OCI-M1 (cell line): Measurements from ENCODE around the gene PTPMT1.

ENCODE experiments used
- DNase-seq: peaks from one replicate; lab custom pipeline; 2025; lab: John Stamatoyannopoulos, UW

PTPMT1 gene

DNA sequence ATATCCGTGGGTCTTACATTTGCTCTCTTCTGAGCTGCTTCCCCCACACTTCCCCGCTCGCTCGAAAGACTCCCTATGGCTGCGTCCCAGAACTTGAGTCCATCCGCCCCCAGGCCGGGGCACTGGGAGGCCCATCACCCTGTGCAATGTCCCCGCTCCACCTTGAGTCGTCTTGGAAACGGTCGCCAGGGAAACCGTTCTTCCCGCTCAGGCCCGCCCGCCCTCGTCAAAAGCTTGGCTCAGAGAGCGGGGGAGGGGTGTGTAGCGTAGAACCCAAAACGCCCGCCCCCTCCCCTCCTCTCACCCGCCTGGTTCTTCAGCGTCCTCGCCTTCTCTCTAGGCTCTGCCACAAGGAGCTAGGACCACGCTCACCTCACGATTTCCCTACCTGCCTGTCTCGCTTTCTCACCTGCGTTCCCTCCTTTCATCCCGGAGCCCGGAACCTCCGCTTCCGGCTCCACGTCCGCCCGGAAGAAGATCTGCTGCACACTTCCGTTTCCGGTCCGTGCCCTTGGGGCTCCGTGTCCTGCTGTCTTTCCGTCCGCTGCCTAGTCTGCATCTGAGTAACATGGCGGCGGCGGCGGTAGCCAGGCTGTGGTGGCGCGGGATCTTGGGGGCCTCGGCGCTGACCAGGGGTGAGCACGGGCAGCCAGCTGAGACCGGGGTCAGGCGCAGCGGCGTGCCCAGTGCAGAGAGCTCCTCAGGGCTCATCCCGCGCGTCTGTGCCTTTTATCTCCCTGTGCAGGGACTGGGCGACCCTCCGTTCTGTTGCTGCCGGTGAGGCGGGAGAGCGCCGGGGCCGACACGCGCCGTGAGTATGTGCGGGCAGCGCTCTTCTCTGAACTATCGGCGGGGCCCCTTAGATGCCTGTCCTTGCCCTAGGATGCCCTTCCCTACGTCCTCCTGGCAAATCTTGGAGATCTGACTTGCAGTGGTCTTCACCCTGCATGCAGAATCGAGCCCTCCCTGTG lies 13.4 kb downstream of the PTPMT1 start, which contains the start of the genes KBTBD4 and NDUFS3:
Gene KBTBD4 (minus strand): TSS at position 447 of the 971 bp plus-strand sequence. CDS start 19 bp downstream, at position 428.
Gene NDUFS3 (plus strand): TSS at position 551 of the 971 bp plus-strand sequence. CDS start 18 bp downstream, at position 569.
- peak; percentile 93 for DNase-seq

DNA sequence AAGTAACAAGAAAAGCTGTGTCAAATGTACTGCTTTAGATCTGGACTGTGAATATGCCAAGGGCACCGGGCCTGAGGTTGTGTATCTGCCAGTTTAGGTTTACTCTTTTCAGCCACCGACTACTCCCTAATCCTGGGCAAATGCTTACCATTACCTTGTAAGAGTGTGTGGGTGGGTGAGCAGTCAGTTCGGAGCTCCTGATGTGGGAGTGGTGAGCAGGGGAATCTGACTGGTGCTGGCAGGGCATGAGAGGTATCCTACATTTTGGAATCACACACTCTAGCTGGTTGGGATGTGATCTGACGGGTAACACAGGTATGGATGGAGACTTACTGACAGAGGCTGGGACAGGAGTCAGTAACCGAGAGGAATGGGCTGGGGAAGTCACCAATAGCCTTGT lies 18.4 kb downstream of the PTPMT1 start:
- DNase-seq, result no peak

DNA sequence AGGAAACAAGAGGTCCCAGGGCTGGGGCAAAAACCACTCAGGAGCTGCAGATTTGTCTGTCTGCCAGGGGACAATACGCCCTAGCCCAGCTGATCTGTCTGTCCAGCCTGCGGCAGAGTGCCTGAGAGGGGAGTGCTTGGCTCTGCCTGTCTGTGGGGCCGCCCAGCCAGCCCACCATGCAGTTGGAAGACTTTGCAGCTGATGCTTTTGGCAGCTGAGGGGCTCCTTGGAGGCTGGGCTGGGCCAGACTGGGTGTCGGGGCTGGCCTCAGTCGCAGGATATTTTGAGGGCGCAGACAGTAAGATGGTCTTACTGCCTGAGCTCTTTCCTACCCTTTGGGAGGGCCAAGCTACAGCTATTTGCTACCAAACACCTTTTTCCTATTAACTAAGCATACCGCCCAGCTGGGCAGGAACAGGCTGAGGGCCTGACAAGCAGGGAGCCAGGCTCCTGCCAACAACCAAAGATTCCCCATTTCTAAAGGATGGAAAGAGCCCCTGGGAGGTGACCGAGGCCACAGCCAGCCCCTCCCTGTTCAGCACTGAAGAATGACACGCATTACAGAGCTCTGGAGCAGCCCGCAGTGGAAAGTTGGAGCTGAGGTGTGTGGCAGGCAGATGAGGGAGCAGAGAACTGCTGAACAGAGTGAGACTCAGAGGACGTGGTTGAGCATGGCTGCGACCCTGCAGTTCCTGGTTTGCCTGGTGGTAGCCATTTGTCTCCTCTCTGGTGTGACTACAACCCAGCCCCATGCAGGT lies 20.9 kb downstream of the PTPMT1 start, which contains the start of gene FAM180B:
Gene FAM180B (plus strand): TSS at position 581 of the 758 bp plus-strand sequence. CDS start 91 bp downstream, at position 672.
- no peak for DNase-seq

DNA sequence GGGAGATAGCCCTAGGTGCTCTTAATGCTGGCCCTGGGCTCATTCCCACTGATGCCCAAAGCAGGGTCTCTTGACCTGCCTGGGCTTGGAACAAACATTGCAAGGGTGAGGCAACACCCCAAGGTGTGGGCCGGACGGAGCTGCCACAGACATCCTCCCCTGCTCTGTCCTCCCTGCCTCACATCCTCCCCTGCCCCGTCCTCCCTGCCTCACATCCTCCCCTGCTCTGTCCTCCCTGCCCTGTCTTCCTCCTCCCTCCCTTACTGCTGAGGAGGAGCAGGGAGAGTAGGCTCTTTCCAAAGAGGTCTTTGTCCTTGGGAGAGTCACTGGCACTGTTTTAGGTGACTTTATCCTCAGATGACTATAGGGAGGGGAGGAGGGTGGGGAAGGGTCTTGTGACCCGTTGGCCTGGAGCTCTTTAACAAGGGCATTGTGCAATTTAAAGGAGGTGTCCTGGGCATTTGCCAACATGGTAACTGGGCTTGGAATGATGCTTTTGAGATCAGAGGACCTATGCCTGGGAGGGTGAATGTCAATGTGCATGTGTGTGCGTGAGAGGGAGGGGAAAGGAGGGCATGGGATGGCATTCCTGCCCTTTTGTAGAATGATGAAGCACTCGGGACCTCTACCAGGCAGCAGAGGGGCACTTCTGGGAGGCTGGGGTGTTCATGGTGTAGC lies 21.8 kb downstream of the PTPMT1 start:
- no peak for DNase-seq

DNA sequence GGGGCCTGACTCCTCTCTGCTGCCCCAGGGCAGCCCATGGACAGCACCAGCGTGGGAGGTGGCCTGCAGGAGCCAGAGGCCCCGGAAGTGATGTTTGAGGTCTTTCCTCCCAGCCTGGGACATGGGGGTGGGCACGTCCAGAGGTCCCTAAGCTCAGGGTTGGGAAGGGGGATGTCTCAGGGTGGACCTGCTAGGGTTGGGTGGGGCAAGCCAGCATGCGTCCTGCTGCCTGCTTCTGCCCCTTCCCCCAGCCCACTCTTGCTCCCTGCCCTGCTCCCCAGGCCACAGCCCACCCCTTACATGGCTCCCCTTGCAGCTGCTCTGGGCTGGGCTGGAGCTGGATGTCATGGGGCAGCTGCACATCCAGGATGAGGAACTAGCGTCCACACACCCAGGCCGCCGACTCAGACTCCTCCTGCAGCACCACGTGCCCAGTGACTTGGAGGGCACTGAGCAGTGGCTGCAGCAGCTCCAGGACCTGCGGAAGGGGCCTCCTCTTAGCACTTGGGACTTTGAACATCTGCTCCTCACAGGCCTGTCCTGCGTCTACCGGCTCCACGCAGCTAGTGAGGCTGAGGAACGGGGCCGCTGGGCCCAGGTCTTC lies 22.4 kb downstream of the PTPMT1 start:
- DNase-seq, result no peak

DNA sequence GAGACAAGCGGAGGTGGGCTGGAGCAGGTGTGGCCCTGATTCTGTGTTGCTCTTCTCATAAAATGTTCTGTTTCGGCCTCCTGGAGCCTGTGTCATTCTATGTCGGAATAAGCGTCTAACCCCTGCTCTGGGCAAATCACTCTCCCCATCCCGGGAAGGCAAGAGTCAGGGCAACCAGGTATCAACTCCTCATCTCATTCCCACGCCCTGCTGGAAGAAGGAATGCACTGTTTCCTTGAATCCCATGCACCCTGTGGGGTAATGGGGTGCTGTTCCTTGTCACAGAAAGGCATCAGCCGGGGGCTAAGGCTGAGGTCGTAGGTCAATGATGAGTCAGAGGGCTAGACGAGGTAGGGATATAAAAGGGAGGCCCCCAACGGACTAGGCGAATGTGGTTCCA lies 23.7 kb downstream of the PTPMT1 start:
- DNase-seq, result no peak

DNA sequence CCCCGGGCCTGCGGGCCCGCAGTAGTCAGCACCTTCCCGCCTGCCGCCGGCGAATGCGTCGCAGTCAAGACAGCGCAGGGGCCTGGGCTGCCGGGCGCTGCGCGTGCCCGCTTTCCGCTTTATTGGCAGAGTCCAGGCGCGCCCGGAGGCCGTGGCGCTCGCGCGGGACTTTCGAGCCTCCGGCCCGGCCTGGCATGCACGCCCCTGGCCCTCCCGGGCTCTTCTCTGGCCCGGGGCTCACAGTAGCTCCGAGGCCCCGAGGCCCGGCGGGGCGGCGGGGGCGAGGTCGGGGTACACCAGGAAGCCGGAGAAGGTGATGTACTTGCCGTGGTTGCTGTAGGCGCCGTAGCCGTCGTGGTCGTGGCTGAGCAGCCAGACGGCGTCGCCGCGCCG lies 24.2 kb downstream of the PTPMT1 start:
- DNase-seq, result no peak

DNA sequence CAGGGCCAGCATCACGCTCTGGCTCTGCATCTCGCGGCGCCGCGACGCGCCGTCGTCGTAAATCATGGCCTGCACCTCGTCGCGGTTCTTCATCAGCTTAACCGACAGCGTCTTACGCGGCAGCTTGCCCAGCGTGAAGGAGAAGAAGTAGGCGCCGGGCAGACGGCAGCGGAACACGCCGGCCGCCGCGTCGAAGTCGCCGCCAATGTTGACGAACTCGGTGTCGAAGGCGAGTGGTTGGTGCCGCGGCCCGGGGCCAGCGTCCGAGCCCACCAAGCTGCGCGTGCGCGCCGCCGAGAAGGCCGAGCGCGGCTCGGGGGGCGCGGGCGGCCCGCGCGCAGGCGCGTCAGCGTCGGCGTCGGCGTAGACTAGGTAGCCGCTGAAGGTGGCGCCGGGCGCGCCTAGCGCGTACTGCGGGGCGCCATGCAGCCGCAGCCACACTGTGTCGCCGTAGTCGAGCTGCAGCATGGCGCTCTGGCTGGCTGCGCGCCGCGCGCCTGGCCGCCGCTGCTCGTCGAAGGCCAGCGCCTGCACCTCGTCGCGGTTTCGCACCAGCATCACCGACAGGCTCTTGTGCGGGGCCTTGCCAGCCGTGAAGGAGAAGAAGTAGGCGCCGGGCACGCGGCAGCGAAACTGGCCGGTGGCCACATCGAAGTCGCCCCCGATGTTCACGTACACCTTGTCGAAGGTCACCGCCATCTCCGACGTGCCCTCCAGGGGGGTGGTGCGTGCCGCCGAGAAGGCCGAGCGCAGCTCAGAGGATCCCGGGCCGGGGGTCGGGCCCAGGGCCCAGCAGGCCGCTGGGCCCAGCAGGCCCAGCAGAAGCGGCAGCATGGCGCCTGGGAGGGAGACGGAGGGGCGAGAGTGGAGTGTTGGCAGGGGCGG lies 24.8 kb downstream of the PTPMT1 start:
- DNase-seq, result no peak

DNA sequence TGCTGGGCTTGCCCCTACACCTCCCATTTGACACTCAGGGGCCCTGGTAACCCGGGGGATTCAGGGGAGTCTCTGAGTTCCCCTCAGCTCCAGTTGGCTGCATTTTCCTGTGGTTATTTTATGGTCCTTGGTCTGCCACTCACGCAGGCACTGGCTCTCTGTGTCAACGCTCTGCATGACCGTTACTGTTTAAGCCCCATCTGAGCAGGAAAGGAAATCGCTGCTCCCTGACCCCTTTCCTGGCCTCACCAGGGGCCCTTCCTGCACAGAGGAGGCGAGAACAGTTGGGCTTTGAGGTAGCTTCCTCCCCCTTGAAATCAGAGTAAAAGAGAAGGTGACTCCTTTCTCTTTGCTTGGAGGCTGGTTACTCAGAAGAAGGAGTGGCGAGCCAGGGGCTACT lies 26.4 kb downstream of the PTPMT1 start:
- no peak for DNase-seq

DNA sequence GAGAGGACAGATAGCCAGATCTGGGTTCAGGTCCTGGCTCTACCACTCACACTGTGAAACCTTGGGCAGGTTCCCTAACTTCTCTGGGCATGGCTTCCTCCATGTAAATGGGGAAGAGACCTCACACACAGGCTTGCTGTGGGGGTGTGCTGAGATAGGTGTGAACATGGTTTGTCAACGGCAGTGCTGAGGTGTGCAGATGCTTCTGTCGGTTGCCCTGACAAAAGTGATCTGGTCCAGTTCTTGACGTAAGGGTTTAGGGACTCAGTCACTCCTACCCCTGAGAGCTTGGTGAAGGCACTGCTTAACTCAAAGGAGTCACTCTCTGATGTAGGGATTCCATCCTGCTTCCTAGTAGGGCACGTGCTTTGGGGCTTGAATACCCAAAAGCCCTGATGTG lies 26.9 kb downstream of the PTPMT1 start:
- no peak for DNase-seq

DNA sequence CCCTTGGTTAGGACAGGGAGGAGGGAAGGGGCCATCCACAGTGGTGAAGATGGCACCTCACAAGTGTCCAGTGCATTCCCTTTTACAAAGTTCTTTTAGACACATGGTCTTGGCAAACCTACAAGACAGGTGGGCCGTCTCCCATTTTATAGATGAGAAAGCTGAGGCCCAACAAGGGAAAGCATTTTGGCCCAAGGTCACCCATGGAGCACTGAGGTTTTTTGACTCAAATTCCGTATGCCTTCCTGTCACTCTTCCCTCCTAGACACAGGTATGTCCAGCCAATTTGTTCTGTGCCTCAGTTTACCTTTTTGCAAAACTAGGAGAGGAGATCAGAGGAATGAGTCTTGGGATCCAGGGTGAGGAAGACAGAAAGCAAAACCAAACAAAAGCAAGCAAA lies 27.6 kb downstream of the PTPMT1 start:
- DNase-seq, result no peak

DNA sequence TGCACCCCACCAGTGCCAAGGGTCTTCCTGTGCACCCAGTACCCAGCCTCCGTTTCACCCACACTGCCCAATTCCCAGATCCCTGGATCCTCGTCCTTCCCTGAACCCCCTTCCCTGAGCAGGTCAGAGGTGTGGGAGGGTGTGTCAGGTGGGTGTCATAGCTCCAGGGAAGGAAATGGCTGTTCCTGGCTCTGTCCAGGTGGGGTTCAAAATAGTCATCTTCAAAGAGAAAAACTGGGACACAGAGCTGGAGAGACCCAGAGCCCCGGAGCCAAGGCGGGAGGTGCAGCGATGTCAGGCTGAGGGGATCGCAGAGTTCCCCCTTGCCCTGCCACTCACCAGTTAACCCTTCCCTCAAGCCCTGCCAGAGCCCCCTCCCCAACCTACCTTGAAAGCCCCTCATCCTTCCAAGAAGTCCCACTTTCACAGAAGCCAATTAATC lies 28.1 kb downstream of the PTPMT1 start:
- DNase-seq, result no peak

DNA sequence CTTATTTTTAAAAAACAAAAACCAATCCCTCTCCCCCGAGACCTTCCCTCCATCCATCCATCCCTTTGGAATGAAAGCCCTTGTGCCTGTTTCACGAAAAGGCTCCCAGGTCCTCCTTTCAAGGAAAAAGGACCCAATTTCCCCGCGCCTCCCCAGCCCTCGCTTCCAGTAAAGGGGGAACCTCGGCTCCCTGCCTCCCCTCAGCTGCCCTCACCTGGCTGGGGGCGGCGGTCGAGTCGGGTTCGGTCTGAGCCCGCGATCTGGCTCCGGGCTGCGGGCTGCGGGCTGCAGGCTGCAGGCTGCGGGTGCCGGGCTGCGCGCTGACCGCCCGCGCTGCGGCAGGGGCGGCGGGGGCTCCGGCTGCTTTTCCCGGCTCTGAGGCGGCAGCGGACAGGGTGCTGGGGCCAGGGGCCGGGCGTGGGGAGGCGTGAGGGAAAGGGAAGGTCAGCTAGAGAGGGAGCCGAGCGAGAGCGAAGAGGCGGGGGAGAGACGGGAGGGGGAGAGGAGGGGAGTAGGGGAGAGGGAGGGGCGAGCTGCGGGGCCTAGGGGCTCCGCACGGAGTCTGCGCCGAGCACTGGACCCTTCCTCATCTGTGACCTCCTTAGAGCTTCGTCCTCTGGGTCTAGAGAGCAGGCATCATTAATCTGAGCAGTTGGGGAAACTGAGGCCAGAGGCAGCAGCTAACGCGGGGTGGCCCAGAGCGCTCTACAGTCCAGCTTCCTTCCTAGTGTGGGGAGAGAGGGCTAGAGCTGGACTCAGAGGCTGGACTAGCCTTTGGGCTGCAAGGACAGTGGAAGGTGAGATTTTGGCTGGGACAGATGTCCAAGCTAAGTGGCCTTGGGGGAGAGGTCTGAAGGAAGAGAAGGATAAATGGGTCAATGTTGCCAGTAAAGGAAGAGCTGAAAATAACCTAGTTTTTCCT lies 28.8 kb downstream of the PTPMT1 start, which contains the start of gene C1QTNF4:
Gene C1QTNF4 (minus strand): TSS at position 478 of the 922 bp plus-strand sequence. CDS start 3,601 bp downstream, outside the sequence.
- DNase-seq, result no peak

DNA sequence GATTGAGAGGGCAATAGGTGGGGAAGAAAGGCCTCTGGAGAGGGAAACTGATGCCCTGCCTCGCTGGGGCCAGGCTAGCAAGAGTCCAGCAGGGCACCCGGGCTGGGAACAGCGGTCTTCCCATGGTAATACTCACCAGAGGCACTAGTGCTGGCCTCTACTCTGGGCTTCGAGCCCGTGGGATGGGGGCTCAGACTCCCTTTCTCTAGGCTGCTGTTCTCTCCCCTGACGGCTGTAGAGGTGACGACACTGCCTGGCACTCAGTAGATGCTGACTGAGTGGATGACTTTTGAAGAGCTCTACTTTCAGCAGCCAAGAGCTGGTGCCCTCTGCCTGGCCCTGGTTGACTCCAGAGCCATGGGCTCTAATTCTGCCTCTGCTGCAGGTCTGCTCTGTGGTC lies 29.6 kb downstream of the PTPMT1 start:
- DNase-seq, result no peak

DNA sequence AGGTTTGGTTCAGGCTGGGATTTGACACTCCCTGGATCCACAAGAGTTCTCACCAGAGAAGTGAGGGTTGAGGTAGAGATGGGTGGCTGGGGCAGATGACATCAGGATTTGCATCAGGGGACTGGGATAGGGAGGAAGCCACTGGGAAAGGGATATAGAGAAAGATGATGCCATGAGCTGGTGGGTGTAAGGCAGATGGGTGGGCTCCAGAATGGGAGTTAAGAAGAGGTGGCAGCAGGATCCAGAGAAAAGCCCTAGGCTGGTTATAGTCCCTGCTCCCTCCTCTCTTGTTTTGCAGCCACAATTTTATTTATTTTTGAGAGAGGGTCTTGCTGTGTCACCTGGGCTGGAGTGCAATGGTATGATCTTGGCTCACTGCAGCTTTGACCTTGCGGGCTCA lies 30.6 kb downstream of the PTPMT1 start:
- DNase-seq, result no peak

DNA sequence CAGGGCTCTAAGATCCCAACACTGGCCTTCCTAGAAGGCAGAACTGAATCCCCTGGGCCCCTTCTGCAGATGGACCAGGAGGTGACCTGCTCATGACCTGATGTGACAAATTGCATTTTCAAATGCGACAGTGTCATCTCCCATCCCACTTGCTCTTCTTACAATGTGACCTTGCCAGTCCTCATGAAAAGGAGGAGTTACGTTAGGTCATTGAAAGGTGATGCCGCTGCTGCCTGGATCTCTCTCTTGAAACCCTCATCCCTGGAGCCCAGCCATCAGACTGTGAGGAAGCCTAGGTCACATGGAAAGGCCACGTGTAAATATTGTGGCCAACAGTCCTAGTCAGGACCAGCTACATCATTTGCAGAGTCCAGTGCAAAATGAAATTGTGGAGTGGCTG lies 34.5 kb downstream of the PTPMT1 start:
- DNase-seq, result no peak

DNA sequence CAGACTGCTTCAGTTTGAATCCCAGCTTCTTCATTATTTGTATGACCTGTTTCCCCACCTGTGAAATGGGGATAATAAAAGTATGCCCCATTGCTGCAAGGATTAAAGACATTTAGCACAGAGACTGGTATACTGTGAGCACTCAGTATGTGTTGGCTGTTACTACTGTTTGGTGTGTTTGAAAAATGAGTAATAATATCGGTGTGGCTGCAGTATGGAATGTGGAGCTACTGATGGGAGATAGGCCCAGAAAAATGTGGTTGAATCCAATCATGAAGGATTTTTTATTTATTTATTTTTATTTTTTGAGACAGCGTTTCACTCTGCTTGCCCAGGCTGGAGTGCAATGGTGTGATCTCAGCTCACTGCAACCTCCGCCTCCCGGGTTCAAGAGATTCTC lies 37.9 kb downstream of the PTPMT1 start:
- DNase-seq, result no peak

DNA sequence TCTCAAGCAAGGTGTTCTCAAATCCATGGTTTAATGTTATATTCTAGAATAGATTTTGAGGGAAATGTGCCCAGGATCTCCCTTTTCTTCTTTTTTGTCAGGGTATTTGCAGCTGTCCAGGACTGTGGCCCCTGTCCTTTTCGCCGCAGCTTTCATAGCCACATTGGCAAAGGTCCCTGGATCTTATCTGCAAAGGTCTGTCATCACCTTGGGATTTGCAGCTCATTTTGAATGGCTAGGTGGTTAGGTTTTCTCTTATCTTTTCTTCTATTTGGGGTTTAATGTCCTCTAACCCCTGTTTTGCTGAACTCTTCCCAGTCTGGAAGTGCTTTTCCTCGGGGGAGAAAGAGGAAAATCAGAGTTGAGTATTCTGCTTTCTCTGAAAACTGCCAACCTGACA lies 40.5 kb downstream of the PTPMT1 start:
- no peak for DNase-seq

DNA sequence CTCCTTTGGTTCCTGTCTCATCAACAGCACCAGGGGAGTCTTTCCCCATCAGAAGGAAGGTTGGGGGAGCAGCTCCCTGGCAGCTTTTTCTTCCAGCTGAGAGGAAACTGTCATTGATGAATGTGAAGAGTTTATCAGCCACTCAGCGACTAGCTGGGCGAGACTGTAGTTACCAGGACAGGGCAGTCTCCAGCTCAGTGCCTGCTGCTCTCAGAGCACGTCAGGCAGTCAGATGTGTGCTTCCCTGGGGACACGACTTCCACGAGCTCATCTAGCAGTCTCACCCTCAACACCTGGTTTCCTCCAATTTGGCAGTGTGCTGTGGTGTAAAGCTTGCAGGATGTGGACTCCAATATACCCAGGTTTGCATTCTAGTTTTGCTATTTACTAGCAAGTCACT lies 41.3 kb downstream of the PTPMT1 start:
- DNase-seq, result no peak
